Motor neuron (in vitro differentiated cells): Measurements from ENCODE around the gene RASGRP3. TPM values are rescaled to one million over a fixed set of nuclear protein-coding genes. Genes with fewer than 3 reads are reported as not detected.

Experiments
- ATAC-seq, 8 experiments: fragments of 200-7000 bp; cut with Tn5 transposase; replicated peaks in 6 of 8; 2 replicates each; pipeline ENCODE4 v1.8.0; 2021; ENCODE audit warnings: mild to moderate bottlenecking in 8 of 8, moderate library complexity in 8 of 8
- H3K27ac ChIP-seq, 2 donors: fragments of 250-450 bp; sonication (Bioruptor Pico); 2 replicates each; pipeline ENCODE4 v1.9.0; 2021; ENCODE audit warnings: antibody characterized with exemption in 2 of 2, mild to moderate bottlenecking in 2 of 2, moderate library complexity in 1 of 2
- H3K4me1 ChIP-seq, 2 donors: fragments of 250-450 bp; sonication (Bioruptor Pico); replicated peaks in 1 of 2; 2 replicates each; pipeline ENCODE4 v1.6.1; 2021; ENCODE audit warnings: antibody characterized with exemption in 2 of 2, mild to moderate bottlenecking in 2 of 2, moderate library complexity in 1 of 2
- H3K4me3 ChIP-seq, 5 donors: fragments of 250-450 bp; sonication (Bioruptor Pico); 2 replicates each; pipeline ENCODE4 v1.9.0; 2021; ENCODE audit warnings: antibody characterized with exemption in 5 of 5, mild to moderate bottlenecking in 5 of 5, moderate library complexity in 4 of 5
- WGBS, 10 experiments: fragments of 450-650 bp; shearing (Covaris generic); methylation state at CpG; one replicate each; pipeline ENCODE4 v1.0.0; 2022; 5-methylcytosine and 5-hydroxymethylcytosine counted together
- in situ Hi-C, 9 experiments: fragments of 400-800 bp; cut with MboI; loops; one replicate each; pipeline ENCODE4 v1.15.0; 2021; ENCODE audit warnings: low sequenced_read_pairs in 9 of 9, low pct_unique_long_range_greater_than_20kb in 2 of 9; ENCODE audit not compliant: unreplicated experiment in 9 of 9
- total RNA-seq, 8 experiments: library from RNA; unstranded; fragments of 300-600 nt; gene quantifications; 2 replicates each; pipeline versions ENCODE4 v1.2.3 to v1.2.4, GENCODE V29; 2022

Gene RASGRP3, protein sequence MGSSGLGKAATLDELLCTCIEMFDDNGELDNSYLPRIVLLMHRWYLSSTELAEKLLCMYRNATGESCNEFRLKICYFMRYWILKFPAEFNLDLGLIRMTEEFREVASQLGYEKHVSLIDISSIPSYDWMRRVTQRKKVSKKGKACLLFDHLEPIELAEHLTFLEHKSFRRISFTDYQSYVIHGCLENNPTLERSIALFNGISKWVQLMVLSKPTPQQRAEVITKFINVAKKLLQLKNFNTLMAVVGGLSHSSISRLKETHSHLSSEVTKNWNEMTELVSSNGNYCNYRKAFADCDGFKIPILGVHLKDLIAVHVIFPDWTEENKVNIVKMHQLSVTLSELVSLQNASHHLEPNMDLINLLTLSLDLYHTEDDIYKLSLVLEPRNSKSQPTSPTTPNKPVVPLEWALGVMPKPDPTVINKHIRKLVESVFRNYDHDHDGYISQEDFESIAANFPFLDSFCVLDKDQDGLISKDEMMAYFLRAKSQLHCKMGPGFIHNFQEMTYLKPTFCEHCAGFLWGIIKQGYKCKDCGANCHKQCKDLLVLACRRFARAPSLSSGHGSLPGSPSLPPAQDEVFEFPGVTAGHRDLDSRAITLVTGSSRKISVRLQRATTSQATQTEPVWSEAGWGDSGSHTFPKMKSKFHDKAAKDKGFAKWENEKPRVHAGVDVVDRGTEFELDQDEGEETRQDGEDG
- 1 to 10 TPM in 7 of 8 experiments, under 1 TPM in 1; 0.42 to 4.2 (median 2.5) TPM for total RNA-seq

DNA sequence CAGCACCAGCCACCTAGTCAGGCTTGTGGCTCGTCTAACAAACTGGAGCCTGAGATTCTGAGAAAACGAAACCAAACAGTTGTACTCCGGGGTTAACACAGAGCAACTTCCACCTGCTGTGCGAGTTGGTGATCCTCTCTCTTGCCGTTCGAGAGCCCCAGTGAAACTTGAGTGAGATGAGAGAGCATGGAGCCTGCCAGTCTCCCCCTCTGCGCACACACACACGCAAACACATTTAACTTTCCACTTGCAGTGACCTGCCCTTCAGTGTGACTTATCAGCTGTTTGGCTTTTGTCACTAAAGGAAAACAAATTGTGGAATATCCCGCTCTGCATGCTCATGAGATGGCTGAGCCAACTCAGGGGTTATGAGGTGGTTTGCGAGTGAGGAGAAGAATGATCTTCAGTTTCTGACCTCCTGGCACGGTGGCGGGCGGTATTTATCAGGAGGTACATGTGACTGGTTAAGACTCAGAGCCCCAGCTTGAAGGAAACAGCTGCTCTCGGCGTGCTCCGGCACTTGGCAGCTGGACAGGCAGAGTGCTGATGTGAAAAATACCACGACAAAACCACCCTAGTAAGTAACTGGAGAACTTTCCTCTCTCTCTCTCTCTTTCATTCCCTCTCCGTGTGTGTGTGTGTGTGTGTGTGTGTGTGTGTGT, at the start of gene RASGRP3:
RASGRP3 (plus strand) TSS at position 519 of the 662 bp plus-strand sequence. CDS start 38,488 bp downstream, outside the sequence.
- ATAC-seq: peak; percentile 78 to 89 (median 83)

DNA sequence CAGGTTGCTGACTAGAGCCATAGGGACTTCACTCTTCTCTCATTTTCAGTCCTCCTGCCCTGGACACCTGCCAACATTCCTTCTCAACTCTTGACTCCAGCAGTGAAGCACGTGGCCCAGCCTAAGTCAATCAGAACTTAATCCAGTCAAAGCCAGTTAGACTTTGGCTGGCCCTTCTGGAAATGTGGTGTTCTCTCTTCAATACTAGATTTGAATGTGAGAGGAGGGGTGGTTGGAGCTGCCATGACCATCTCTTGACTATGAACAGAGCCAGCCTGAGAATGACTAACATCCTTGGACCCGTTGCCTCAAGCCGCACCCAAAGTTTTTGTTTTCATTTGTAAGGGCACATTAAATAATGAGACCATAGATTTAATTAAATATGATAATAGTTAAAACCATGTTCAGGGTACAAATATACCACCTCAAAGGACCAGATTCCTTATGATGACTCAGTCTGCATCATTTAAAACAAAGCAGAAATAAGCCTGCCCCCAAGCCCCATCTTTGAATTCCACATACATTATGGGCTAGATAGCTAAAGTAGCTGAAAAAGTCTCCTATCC, 49.7 kb upstream of the RASGRP3 start:
- Histone ChIP-seq H3K4me3 (no peak overlapping the region), H3K4me1 (no peaks in the 10 kb centered on the region), H3K27ac (no peak overlapping the region)
- in situ Hi-C loops: no loop called here
- peak in 4 of 8 experiments; percentile 42 to 92 (median 61) for ATAC-seq
- 0 to 94% (median 69%) methylated on average over 1 to 3 of the region's 3 CpGs; no CpG with 5 or more reads in 4 of the 10 experiments for WGBS, 10 experiments

More for the DNA sequence above, at the start of gene RASGRP3:
- 0 to 47% (median 17%) methylated on average over 1 to 14 of the region's 18 CpGs; no CpG with 5 or more reads in 1 of the 10 experiments for WGBS, 10 experiments
- Histone ChIP-seq H3K4me1 (peaks cover 3 to 13% of the 10 kb centered on the region in 2 donors), H3K27ac (peak within 1 kb of the TSS in 1 of 2 donors; percentile 3), H3K4me3 (peak within 1 kb of the TSS; percentile 16 to 36 (median 31))
- in situ Hi-C loops: no loop called here

DNA sequence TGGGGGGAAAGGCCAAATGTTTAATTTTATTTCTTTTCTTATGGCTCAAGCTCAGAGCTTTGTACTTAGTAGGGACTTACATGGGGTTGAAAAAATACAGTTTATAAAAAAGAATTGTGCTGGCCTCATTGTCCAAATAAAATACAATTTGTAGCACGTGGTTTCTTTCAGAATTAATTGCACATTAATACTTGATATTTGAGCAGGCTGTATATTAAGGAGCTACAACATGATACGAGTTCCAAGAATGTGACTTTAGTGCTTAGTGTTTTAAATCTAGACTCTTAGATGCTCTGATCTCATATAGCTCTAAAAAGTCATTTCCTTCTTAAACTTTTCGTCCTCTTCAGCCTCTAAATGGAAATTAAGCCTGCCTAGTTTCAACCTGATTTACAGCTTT, 46.4 kb upstream of the RASGRP3 start:
- H3K4me3 ChIP-seq: no peak overlapping the region
- in situ Hi-C loops: no loop called here

DNA sequence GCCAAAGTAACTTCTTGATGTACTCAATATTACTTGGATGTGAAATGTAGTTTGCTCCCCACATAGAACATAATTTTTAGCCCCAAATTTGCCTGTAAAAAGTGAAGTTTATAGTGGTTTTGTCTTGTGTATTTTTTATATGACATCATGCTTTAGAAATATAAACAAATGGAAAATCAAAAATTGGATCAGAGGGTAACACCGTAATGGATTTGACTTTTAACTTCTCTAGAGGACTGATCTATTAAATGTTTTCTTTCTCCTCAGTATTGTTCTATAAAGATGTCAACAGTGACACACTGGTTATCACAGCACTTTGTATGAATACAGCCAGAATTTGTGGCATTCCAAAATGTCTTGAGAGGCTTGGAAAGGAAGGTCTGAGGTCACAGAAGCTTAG, 45.6 kb upstream of the RASGRP3 start:
- no peak overlapping the region for H3K4me3 ChIP-seq
- WGBS, 10 experiments: 25 to 100% (median 83%) methylated on average over 1 of the region's 1 CpG; no CpG with 5 or more reads in 1 of the 10 experiments
- in situ Hi-C loops: no loop called here
- H3K27ac ChIP-seq: no peak overlapping the region
- no peak for ATAC-seq
- H3K4me1 ChIP-seq: no peaks in the 10 kb centered on the region

More for the DNA sequence above, 46.4 kb upstream of the RASGRP3 start:
- no peaks in the 10 kb centered on the region for H3K4me1 ChIP-seq
- 35 to 75% (median 63%) methylated on average over 2 to 3 of the region's 3 CpGs; no CpG with 5 or more reads in 2 of the 10 experiments for WGBS, 10 experiments
- no peak for ATAC-seq
- no peak overlapping the region for H3K27ac ChIP-seq

DNA sequence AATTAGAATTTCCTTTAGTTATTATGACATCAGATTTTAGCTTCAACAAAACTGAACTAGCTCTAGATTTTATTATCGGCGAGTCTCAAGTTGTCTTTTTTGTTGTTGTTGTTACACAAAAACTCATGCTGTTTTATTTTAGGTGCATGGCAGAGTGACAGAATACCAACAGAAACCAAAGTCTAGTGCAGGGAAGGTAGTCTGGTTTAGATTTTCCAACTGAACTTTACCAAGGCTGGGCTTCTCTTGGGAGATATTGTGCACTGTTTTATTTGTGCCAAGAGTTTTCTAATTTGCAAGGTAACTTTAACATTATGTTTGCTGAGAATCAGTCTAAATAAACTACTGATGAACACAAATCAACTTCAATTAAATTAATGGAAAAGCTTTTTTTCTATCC, 43.6 kb upstream of the RASGRP3 start:
- in situ Hi-C loops: no loop called here
- ATAC-seq: no peak
- WGBS, 10 experiments: 50 to 100% (median 84%) methylated on average over 2 of the region's 2 CpGs; no CpG with 5 or more reads in 2 of the 10 experiments

DNA sequence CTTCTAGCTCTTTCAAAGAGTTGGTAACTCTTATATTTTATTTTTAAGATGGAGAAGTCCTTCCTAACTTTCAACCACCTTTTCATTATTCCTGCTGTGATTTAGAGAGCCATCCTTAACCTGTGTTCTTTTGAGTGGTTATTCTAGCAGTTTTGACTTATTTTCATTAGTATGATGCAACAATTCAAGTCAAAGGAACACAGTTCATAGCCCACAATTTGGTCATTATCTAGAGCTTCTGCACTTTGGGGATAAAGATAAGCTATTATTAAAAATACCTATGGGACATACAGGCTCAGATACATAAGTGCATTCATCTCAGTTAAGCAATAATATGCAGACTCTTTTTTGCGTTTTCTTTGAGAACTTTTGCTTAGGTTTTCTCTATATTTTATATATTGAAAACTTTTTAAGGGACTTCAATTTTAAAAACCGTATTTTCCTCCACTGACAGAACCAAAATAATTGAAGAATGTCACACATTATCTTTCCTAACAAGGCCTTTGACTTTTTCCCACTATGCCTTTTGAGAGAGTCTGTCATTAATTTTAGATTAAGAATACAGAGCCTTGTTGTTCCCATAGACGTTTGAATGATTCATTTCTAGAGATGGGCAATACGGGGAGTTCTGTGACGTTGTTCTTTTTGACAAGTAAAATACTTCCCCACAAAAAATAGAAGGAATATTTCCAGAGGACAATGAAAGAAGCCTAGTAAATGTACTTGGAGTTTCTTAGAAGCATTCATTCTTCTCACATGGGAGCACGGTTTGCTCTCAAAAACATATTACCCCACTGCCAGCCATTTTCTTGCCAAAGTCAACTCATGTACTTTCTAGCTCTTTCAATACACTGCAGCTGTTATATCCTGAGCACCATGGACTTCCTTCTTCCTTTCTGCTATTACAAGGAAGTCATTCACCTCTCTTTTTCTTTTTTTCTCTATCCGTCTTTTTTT, 42.9 kb upstream of the RASGRP3 start:
- Histone ChIP-seq H3K27ac (no peak overlapping the region), H3K4me1 (no peaks in the 10 kb centered on the region), H3K4me3 (no peak overlapping the region)
- ATAC-seq: no peak
- 30 to 84% (median 72%) methylated on average over 3 to 7 of the region's 7 CpGs for WGBS, 10 experiments
- in situ Hi-C loops: no loop called here

More for the DNA sequence above, 43.6 kb upstream of the RASGRP3 start:
- Histone ChIP-seq H3K4me1 (no peaks in the 10 kb centered on the region), H3K27ac (no peak overlapping the region), H3K4me3 (no peak overlapping the region)

DNA sequence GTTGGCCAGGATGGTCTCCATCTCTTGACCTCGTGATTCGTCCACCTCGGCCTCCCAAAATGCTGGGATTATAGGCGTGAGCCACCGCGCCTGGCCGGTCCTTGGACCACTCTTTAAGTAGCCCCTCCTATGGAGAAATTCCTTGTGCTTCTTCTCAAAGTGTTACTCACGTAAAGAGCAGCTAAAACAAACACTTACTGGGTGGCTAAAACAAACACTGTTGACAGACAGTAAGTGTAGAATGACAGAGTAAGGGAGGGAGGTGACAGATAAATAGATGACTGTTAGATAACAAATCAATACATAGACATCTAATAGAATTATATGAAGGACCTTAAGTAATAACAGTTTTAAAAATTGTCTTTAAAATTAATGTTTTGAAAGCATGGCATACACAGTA, 40.9 kb upstream of the RASGRP3 start:
- WGBS, 10 experiments: 33 to 94% (median 83%) methylated on average over 1 to 8 of the region's 8 CpGs; no CpG with 5 or more reads in 3 of the 10 experiments
- no peak overlapping the region for H3K27ac ChIP-seq
- ATAC-seq: no peak
- no peaks in the 10 kb centered on the region for H3K4me1 ChIP-seq
- no peak overlapping the region for H3K4me3 ChIP-seq
- in situ Hi-C loops: no loop called here

DNA sequence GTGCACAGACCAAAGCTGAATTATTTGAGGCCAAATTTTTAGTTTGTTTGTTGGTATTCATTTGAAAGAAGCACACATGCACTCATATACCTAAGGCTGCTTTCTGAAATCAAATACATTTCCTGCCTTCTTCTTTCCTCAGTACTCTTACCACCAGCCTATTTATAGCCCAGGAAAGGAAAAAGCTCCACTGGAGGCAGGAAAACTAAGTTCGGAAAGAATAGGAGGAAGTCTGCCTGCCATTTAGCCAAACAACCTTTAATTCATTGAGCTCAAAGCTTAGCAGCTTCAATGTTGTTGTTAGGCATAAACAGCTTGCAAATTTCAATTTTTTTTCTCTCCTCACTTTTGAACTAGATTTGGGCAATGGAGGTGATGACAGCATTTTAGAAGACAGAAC, 40.4 kb upstream of the RASGRP3 start:
- WGBS, 10 experiments: 14 to 100% (median 59%) methylated on average over 1 of the region's 1 CpG; no CpG with 5 or more reads in 4 of the 10 experiments
- no peak for ATAC-seq
- in situ Hi-C loops: no loop called here
- Histone ChIP-seq H3K4me1 (no peaks in the 10 kb centered on the region), H3K27ac (no peak overlapping the region), H3K4me3 (no peak overlapping the region)

DNA sequence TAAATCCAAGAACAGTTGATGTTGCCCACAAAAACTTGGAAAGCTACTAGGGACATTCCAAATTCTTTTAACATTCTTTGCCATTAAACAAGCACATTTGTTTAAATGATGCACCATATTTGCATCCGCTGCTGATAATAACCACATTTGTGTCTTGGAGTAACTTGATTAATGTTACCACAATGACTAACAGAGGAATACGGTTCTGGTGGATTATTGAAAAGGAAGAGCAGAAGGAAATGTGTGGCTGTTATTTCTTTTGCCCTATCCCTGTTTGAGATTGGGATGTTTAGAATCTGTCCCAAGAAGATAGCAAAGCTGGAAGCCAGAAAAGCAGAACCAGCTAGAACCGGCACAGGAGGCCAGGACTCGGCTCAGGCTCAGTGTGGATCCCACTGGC, 39.2 kb upstream of the RASGRP3 start:
- Histone ChIP-seq H3K4me3 (no peak overlapping the region), H3K27ac (no peak overlapping the region), H3K4me1 (no peaks in the 10 kb centered on the region)
- whole genome bisulfite sequencing, 10 experiments: 6 to 100% (median 93%) methylated on average over 2 to 4 of the region's 4 CpGs; no CpG with 5 or more reads in 1 of the 10 experiments
- in situ Hi-C loops: no loop called here
- peak in 2 of 8 experiments; percentile 77 to 80 for ATAC-seq

DNA sequence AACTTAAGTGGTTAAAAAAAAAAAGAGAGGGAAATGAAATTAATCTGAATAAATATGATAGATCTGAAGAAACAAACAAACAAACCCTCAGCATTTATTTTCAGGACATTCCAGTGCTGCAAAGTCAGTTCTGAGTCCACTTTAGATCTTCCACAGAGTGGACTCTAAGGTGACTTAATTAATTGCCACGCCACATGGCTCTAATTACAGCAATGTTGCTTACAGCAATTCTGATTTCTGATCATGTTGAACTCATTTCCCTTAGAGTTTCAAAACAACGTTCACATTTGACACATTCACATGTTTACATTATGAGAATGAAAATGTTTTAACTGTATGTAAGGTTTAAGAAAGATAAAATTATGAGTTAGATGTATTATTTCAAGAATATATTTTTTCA, 38.6 kb upstream of the RASGRP3 start:
- Histone ChIP-seq H3K27ac (no peak overlapping the region), H3K4me1 (peaks cover 0 to 4% of the 10 kb centered on the region in 2 donors), H3K4me3 (no peak overlapping the region)
- WGBS, 10 experiments: 18 to 100% (median 86%) methylated on average over 1 to 2 of the region's 2 CpGs; no CpG with 5 or more reads in 1 of the 10 experiments
- ATAC-seq: no peak
- in situ Hi-C loops: no loop called here

DNA sequence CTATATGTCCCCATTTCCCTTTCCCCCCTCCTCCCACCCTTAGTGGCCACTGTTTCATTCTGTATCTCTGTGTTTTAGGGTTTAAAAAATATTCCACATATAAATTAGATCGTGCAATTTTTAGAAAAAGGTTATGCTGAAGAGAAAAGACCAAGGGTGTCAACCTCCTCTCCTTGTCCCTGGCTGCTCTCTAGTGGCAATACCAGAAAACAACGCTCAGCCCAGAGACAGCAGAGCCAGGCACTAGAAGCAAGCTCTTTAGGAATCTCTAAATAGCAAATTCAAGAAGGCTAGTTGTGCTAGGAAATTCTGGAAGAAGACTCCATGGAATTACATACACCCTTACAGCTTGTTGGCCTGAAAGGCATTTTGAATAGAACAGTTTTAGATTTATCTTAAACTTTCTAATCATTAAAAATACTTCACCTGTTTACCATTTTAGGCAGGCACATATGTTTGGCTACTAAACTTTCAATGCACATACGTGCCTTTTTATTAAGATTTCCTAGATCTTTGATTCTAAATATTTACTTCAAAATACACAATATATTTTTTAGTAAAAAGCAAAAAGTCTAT, 35.1 kb upstream of the RASGRP3 start:
- peak; percentile 43 to 94 (median 76) for ATAC-seq
- in situ Hi-C loops: no loop called here
- peaks cover 0 to 4% of the 10 kb centered on the region in 2 donors for H3K4me1 ChIP-seq
- no peak overlapping the region for H3K27ac ChIP-seq
- no peak overlapping the region for H3K4me3 ChIP-seq
- 11 to 58% (median 44%) methylated on average over 1 to 3 of the region's 3 CpGs; no CpG with 5 or more reads in 1 of the 10 experiments for WGBS, 10 experiments
